ENCODE results near the gene ANO9.

ANO9 gene

GRCh38 chr11:382081-382629, 59.7 kb downstream of the ANO9 start:
- DNase-seq (ENCODE audit: low spot score) = no peak

- DNase-seq (ENCODE audit: low spot score) = no peak
These were observed 60.2 kb downstream of the ANO9 start for GRCh38 chr11:381501-382072.

GRCh38 chr11:380996-381395, 60.8 kb downstream of the ANO9 start:
- no peak for DNase-seq (ENCODE audit: low spot score)

GRCh38 chr11:380491-380890, 61.3 kb downstream of the ANO9 start:
- no peak for DNase-seq (ENCODE audit: low spot score)

- no peak for DNase-seq (ENCODE audit: low spot score)
These were observed 61.7 kb downstream of the ANO9 start for GRCh38 chr11:380095-380480.

GRCh38 chr11:379205-380094, 62.4 kb downstream of the ANO9 start:
- no peak for DNase-seq (ENCODE audit: low spot score)

- no peak for DNase-seq (ENCODE audit: low spot score)
These were observed 63.8 kb downstream of the ANO9 start for GRCh38 chr11:377883-378500.

- DNase-seq (ENCODE audit: low spot score) = no peak
These were observed 64.5 kb downstream of the ANO9 start for GRCh38 chr11:377174-377865.

- DNase-seq (ENCODE audit: low spot score) = no peak
These were observed 65.2 kb downstream of the ANO9 start for GRCh38 chr11:376531-377173.

- no peak for DNase-seq (ENCODE audit: low spot score)
These were observed 66.5 kb downstream of the ANO9 start for GRCh38 chr11:375065-376025.

GRCh38 chr11:373716-374551, 67.9 kb downstream of the ANO9 start:
- no peak for DNase-seq (ENCODE audit: low spot score)

- DNase-seq (ENCODE audit: low spot score) = no peak
These were observed 68.7 kb downstream of the ANO9 start for GRCh38 chr11:372809-373715.

- no peak for DNase-seq (ENCODE audit: low spot score)
These were observed 69.9 kb downstream of the ANO9 start for GRCh38 chr11:371716-372590.

GRCh38 chr11:371051-371450, 70.8 kb downstream of the ANO9 start:
- DNase-seq (ENCODE audit: low spot score) = no peak

GRCh38 chr11:370070-370941, 71.5 kb downstream of the ANO9 start:
- DNase-seq (ENCODE audit: low spot score) = no peak

- peak; percentile 61 for DNase-seq (ENCODE audit: low spot score)
These were observed 72.3 kb downstream of the ANO9 start, which contains the start of gene B4GALNT4 for GRCh38 chr11:369336-370018. Gene B4GALNT4 (plus strand): TSS chr11:369499. CDS start chr11:369804, 305 bp downstream.

Data from LoVo (cell line).